PFSK-1 (cell line): Measurements from ENCODE around the gene OR14K1.

ENCODE experiments used
- FOXP2 ChIP-seq: optimal IDR thresholded peaks from 2 replicates; pipeline ENCODE3; 2011; ENCODE audit warnings: borderline replicate concordance, control low read depth, inconsistent platforms; ENCODE audit not compliant: insufficient read depth; ENCODE audit errors: extremely low read length, extremely low read depth
- POLR2AphosphoS5 ChIP-seq: IDR thresholded peaks from 2 replicates; pipeline ENCODE4 v1.6.1; 2012; ENCODE audit warnings: low read depth, mild to moderate bottlenecking, control low read depth, low read length, moderate library complexity
- SIN3A ChIP-seq: IDR thresholded peaks from 2 replicates; pipeline ENCODE4 v1.6.1; 2012; ENCODE audit warnings: mild to moderate bottlenecking, low read length, moderate library complexity, borderline replicate concordance; ENCODE audit not compliant: insufficient read depth
- TAF1 ChIP-seq: IDR thresholded peaks from 2 replicates; pipeline ENCODE4 v1.6.1; 2012; ENCODE audit warnings: low read length, control low read depth, borderline replicate concordance; ENCODE audit not compliant: insufficient read depth
- TF ChIP-seq, protein P1 (sequence below), 2 experiments: IDR thresholded peaks; 2 replicates each; pipeline versions ENCODE4 v1.6.1 to v1.8.0; 2011 to 2012; ENCODE audit warnings: low read depth in 2 of 2, low read length in 2 of 2, control low read depth in 1 of 2, inconsistent platforms in 1 of 2, mild to moderate bottlenecking in 1 of 2, moderate library complexity in 1 of 2; ENCODE audit not compliant: insufficient read depth in 1 of 2

The OR14K1 gene

GRCh38 chr1:247740721-247741120 lies 2.3 kb downstream of the OR14K1 start:
- no peak for TF ChIP-seq SIN3A
- TF ChIP-seq FOXP2: no peak
- no peak for TF ChIP-seq TAF1
- TF ChIP-seq, protein P1, sequence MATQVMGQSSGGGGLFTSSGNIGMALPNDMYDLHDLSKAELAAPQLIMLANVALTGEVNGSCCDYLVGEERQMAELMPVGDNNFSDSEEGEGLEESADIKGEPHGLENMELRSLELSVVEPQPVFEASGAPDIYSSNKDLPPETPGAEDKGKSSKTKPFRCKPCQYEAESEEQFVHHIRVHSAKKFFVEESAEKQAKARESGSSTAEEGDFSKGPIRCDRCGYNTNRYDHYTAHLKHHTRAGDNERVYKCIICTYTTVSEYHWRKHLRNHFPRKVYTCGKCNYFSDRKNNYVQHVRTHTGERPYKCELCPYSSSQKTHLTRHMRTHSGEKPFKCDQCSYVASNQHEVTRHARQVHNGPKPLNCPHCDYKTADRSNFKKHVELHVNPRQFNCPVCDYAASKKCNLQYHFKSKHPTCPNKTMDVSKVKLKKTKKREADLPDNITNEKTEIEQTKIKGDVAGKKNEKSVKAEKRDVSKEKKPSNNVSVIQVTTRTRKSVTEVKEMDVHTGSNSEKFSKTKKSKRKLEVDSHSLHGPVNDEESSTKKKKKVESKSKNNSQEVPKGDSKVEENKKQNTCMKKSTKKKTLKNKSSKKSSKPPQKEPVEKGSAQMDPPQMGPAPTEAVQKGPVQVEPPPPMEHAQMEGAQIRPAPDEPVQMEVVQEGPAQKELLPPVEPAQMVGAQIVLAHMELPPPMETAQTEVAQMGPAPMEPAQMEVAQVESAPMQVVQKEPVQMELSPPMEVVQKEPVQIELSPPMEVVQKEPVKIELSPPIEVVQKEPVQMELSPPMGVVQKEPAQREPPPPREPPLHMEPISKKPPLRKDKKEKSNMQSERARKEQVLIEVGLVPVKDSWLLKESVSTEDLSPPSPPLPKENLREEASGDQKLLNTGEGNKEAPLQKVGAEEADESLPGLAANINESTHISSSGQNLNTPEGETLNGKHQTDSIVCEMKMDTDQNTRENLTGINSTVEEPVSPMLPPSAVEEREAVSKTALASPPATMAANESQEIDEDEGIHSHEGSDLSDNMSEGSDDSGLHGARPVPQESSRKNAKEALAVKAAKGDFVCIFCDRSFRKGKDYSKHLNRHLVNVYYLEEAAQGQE (IDR thresholded peaks at IDR 0.05; ENCODE audit: insufficient read depth in 1 of 2, low read depth in 2 of 2, low read length in 2 of 2): no peak
- TF ChIP-seq POLR2AphosphoS5: no peak

GRCh38 chr1:247741756-247742155 lies 3.3 kb downstream of the OR14K1 start:
- no peak for TF ChIP-seq FOXP2
- TF ChIP-seq, protein P1 (IDR thresholded peaks at IDR 0.05; ENCODE audit: insufficient read depth in 1 of 2, low read depth in 2 of 2, low read length in 2 of 2): no peak
- no peak for TF ChIP-seq SIN3A
- TF ChIP-seq POLR2AphosphoS5: no peak
- TF ChIP-seq TAF1: no peak

- TF ChIP-seq, protein P1 (IDR thresholded peaks at IDR 0.05; ENCODE audit: insufficient read depth in 1 of 2, low read depth in 2 of 2, low read length in 2 of 2): no peak
Observed at GRCh38 chr1:247746391-247746935, 8.0 kb downstream of the OR14K1 start.

DNA sequence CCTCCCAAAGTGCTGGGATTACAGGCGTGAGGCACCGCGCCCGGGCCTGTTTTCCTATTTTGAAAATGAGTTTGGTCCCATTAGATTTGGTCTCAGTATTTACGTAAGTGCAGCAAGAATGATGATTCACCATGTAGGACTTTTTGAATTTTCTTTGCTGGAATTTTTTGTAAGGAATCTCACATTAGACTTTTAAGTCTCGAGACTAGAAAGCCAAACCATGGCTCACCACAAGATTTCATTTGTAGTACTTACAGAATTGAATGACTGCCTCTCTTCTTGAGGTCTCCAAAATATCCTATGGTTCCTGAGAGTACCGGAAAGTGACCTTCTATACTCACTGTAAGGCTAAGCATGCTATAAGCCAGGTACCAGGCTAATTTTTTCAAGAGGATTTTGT lies 9.2 kb downstream of the OR14K1 start:
- TF ChIP-seq SIN3A (no peak), FOXP2 (no peak), TAF1 (no peak), POLR2AphosphoS5 (no peak)
- TF ChIP-seq, protein P1 (IDR thresholded peaks at IDR 0.05; ENCODE audit: insufficient read depth in 1 of 2, low read depth in 2 of 2, low read length in 2 of 2): no peak

GRCh38 chr1:247748041-247748440 lies 9.6 kb downstream of the OR14K1 start, which contains the start of gene OR14A2:
TSS of gene OR14A2 (minus strand) at chr1:247748141.
- TF ChIP-seq FOXP2 (no peak), TAF1 (no peak), SIN3A (no peak), POLR2AphosphoS5 (no peak)
- TF ChIP-seq, protein P1 (IDR thresholded peaks at IDR 0.05; ENCODE audit: insufficient read depth in 1 of 2, low read depth in 2 of 2, low read length in 2 of 2): no peak
